Forelimb muscle (tissue), 1 donor: ENCODE results near the gene KIF5C. TPM values are rescaled to one million over a fixed set of nuclear protein-coding genes. Genes with fewer than 3 reads are reported as not detected.
A peak's percentile ranks its signal among the peaks of the same experiment; 100 is the strongest.

Experiments
- DNase-seq: peaks from one replicate; pipeline ENCODE4 v3.0.0-alpha.2; 2013; ENCODE audit warnings: low read depth
- polyA plus RNA-seq: library from polyadenylated mRNA; unstranded; fragments of 120-200 nt; gene quantifications from one replicate; pipeline ENCODE4 v1.2.1, GENCODE V29; 2013; ENCODE audit not compliant: insufficient read length

KIF5C gene
- polyA plus RNA-seq, 1 donor = 1.6 TPM

DNA sequence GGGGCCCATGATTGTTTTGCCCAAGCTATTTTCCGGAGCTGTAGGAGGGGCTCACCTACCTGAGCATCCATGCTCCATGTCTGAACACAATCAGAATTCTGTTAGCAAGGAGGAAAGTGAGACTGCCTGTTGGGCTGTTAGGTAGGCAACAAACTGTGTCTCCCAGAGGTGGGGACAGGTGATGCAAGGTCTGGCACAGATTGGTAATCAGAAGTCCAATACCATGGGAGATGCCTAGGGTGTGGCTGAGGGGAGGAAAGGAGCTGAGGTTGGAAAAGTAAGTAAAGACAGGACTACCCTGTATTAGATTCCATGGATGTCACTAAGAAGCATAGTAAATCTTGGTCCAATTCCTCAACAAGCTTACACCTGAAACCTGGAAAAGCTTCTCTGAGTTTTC lies 166.5 kb downstream of the KIF5C start:
- DNase-seq = no peak

DNA sequence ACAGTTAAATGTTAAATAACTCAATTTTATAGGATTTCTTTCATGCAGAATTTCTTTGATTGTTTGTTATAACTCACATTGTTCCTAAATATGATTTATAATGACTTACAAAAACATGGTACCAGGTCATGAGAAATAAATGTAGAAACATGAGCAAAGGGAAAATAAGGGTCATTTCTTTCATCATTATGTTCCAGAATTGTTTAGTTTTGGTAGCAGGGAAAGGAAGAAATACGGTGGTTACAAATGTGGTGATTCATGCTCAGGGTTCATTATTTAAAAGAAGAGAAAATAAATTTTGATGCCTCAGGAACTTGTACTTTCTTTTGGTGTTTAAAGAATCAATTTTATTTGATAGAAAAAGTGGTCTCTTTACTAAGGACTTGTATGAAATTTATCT lies 167.9 kb downstream of the KIF5C start:
- DNase-seq = no peak

DNA sequence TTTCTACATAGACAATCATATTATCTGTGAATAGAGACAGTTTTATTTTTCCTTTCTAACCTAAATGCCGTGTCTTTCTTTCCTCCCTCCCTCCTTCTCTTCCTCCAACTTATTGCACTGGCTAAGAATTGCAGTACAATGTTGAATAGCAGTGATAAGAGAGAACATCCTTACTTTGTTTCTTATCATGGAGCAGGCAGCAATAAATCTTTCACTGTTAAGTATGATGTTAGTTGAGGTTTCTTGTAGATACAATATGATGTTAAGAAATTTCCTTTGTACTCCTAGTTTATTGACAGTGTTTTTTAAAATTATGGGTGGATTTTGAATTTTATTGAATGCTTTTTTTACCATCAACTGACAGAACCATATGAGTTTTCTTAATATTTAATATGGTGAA lies 169.5 kb downstream of the KIF5C start:
- no peak for DNase-seq

DNA sequence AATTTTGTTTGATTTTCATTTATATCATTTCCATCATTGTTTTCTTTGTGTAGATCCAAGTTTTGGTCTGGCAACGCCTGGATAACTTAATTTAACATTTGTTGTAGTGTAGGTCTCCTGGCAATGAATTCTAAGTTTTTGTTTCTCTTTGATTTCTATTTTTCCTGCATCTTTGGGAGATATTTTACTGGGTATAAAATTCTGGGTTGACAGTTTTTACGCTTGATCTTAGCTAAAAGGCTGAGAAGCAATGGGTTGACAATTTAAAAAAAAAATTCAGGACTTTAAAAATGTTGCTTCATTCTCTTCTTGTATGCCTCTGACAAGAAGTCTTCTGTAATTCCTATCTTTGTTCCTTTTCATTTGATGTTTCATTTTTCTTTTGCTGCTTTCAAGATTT lies 172.1 kb downstream of the KIF5C start:
- DNase-seq = no peak

DNA sequence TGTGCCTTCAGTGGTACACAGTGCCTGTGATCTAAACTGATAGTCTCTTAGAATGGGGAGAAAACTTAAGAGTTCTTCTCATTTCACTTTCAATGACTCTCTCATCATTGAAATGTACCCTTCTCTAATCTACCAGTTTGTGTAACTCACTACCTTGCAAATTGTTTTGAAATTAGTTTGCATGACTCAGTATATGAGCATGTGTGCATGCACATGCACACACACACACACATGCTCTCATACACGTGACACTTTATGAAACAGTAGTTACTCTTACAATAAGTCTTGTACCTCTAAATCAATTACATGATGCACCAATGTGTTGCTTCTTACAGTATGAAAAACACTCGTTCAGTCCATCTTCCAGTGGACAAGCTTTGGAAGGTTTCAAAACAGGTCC lies 174.1 kb downstream of the KIF5C start:
- no peak for DNase-seq

DNA sequence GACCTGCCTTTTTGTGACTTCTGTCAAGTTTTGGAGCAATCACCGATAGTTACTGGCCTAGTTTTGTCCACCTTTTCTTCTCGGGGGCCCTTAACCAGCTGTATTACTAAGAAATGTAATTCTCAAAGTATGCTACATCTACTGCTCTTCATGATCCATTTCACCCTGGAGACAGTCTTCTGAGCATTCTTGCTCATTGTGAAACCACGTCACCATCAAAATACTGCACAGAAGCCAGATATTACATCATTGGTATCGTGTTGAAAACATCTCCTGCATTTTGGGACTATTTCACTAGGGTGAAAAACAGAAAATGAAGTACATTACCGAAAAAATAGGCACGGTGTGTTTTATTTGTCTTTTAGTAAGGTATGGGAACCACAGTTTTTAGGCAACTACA lies 175.2 kb downstream of the KIF5C start:
- DNase-seq = peak; percentile 46

DNA sequence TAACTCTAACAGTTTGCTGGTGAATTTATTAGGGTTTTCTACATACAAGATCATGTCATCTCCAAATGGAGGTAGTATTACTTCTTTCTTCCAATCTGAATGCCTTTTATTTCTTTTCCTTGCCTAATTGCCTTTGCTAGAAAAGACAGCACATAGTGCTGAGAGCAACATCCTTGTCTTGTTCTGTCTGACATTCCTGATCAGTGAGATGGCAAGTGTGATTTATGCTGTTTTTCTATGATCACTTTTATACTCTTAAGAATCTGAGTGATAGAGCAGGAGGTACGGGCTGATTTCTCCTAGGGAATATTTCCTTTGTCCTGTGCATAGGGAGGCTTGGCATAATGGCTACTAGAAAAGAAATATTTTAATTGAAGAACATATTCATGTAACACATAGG lies 180.7 kb downstream of the KIF5C start:
- no peak for DNase-seq

DNA sequence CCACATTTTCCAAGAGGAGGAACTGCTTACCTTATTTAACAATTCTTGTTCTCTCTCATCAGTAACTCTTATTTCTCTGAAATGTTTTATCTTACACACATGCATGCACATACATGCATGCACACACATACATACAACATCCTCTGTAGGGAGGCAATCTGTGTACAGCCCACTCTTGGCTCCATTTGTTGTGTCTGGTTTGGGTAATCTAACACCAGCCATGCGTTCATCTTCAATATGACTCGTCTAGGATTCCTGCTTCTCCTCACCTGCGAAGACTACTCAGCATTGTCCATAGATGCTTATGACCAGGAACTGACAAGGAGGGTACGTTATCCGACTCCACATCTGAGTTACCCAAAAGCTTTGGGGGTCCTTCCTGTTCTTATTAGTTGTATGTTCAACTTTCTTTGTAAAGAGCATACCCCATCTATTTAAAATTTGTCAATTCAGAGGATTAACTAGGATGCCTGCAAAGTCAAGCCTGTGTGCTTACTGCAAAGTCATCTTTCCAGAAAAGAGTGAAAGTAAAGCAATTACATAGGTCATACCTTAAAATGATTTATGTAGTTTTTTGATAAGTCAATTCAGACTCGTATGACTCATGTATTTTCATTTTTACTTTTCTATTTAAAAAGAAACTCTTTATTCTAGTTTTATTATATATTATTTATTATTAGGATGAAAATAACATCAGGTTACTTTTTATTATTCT lies 181.7 kb downstream of the KIF5C start:
- DNase-seq = no peak

DNA sequence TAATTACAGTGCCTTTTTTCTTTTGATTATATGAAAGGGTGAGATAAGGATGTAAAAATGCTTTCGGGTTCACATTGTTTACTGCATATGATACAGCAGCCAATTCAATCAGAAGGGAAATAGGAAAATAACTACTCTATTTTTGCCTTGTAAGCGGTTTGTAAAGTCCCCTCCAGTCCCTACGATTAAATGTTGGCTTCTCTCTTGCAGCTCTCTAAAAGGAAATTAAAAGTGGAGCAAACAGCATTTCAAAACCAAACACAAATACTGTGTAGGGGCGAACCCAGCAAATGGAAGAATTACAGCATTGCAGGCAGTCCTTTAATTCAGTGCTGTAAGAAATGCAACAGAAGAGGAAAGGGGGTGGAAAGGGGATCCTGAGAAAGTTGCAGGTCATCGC lies 182.4 kb downstream of the KIF5C start:
- DNase-seq = no peak

DNA sequence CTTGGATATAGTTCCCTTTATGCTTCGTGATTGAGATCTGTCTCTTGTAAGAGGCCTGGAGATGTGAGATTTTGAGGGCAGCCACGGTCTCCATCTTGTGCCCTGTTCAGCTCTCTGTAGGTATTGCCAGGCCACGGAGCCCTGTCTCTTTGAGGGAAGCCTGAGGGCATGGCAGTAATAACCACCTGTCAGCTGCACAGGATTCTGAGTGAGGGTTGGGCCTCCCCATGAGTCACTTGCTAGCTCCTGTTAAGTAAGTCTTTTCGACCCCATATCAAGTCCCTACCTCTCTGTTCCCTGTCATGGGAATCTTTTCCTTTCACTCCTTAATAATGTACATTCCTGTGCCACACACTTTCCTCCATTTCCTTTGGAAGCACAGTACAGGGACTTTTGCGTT lies 183.9 kb downstream of the KIF5C start:
- DNase-seq = no peak

DNA sequence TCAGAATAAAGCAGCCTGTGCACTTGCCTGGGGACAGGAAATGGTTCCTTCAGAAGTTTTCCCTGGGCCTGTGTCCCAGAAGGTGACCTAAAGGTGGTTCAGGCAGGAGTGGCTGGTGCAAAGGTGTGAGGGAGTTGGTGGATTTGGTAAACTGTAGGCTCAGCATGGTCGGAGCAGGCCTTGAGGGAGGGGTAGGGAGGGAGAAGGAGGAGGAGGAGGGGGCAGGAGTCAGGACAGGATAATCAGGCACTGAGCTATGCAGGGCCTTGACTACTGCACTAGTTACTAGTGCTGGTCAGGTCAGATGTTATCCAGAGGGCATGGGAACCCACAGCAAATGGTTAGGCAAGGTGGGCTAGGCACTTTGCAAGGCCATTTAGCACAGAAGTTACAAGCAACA lies 184.8 kb downstream of the KIF5C start:
- DNase-seq = no peak

DNA sequence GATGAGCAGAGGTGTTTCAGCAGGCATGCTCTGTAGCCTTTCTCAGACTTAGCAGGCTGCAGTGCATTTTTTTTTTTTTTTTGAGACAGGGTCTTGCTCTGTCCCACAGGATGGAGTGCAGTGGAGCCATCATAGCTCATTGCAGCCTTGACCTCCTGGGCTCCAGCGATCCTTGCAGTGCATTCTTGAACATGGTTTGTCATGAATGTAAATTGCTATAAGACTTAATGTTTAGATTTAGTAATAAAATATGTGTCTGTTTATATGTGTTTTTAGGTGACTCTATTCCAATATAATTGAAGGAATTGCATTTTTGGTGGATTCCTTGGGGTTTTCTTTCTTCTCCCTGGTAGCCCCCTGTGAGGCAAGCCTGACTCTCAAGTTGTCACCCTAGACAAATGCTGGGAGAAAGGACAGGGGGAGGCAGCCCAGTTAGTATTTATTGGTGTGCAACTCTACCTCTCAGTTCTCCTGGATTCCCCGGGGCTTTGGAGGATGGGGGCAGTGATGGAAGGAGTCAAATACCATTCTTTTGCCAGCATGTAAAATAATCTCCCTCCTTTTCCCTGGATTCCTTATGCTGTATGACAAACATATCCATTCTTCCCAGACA lies 186.2 kb downstream of the KIF5C start:
- DNase-seq = no peak

DNA sequence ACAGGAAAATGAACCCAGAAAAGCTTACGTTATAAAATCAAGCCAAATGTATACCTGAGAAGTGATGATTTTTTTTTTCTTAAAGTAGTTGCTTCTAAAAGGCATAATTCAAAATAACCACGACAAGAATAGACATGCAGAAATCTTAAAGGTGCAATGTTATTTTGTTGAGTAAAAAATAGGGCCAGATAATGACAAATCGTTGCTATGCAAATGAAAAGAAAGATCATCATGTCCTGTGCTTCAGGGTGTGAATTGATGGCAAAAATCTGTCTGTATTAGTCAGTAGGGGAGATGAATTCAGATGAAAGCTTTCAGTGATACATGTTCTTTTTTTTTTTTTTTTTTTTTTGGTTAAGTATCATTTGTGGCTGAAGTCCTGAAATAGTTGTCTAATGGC lies 187.5 kb downstream of the KIF5C start:
- no peak for DNase-seq

DNA sequence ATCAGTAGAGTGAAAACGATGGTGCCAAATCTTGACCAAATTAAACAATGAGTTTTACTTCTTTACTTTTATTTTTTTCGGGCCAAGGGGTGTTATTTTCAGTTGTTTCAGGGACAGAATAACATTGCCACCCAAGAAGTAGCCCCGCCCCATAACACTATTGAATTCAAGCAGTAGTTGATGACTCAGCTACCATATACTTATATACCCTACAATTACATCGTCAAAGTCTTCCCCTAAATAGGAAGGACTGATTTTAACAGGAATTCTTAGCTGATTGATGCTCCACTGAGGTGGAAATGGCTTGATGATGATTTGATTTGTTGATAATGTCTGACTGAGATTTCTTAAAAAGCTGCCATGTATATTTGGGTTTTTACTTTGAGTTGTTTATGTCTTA lies 188.2 kb downstream of the KIF5C start:
- no peak for DNase-seq

DNA sequence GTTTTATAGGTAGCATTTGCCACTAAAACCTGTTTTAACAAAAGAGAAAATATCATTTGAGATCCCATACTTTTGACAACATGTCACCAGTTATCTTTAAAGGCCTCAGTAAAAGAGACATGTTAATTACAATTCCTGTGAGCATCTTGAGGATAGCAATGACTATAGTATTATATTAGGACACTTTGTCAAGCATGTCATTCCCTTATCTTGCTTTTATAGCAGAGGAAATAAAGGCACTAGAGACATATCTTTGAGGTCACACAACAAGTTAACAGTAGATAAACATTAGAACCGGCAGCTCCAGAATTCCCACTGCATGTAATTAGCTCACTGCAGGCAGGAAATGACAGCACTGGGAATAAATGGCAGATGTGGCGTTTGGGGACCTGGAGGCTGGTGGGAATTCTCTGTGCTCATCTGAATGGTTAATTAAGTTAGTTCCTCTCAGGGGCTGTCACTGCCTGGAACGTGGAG lies 189.4 kb downstream of the KIF5C start:
- DNase-seq = no peak

DNA sequence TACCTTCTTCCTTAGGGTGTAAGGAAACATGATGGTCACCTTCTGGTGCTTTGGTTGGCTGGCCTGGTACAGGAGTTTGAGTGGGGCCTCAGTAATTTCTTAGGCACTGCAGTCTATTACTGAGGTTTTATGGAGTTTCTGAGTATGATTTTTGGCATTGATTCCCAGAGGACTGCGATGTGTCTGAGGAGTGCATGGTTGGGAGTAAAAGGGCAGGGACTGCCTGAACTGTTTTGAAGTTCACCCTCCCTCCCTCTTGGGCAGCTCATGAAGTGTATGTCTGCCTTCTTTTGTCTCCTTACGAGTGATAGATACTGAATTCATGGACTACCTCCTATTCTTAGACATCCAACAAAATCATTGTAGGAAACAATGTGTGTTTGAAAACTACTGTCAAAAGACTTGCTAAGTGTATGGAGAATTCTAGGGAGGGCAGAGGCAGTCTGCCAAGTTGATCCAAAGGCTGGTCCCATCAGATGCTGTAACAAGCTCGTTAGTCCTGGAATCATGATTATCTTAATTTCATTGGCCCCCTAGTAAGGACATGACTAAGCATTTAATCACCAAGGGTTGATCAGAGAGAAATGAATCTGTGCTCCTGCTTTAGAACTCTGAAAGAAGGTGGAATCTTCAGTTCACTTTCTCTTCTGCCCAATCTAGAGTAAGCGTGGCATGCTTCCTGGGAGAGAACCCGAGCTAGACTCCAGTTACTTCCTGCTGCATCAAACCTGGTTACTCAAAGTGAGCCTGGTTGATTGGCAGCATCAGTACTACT lies 190.0 kb downstream of the KIF5C start:
- no peak for DNase-seq

DNA sequence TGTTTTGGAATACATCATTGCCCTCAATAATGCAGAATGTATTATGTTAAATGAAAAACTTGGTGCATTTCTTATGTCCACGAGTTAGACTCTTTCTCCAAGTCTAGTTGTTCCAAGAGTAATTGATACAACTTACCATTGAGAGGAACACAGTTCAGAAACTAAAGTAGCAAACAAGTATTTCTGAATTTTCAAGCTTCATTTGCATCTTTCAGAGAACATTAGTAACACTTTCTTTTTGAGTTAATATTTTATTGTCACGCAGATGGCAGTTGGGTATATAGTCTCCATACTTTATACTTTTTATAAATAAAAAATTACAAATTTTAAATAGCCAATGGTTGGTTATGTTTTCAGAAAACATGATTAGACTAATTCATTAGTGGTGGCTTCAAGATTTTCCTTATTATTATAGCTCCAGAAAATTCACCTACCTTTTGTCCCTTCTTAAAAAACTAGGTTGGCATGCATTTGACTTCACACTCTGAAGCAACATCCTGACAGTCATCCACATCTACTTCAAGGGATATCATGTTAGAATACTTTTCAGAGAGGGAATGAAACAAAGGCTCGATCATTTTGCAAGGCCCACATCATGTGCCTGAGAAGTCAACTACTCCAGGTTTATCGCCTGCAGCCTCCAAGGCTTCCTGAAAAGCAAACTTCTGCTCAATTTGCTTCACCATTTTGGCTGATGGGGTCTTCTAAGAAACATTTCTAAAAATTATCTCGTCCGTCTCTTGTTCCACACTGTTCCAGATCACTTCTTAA lies 193.4 kb downstream of the KIF5C start:
- DNase-seq = no peak

DNA sequence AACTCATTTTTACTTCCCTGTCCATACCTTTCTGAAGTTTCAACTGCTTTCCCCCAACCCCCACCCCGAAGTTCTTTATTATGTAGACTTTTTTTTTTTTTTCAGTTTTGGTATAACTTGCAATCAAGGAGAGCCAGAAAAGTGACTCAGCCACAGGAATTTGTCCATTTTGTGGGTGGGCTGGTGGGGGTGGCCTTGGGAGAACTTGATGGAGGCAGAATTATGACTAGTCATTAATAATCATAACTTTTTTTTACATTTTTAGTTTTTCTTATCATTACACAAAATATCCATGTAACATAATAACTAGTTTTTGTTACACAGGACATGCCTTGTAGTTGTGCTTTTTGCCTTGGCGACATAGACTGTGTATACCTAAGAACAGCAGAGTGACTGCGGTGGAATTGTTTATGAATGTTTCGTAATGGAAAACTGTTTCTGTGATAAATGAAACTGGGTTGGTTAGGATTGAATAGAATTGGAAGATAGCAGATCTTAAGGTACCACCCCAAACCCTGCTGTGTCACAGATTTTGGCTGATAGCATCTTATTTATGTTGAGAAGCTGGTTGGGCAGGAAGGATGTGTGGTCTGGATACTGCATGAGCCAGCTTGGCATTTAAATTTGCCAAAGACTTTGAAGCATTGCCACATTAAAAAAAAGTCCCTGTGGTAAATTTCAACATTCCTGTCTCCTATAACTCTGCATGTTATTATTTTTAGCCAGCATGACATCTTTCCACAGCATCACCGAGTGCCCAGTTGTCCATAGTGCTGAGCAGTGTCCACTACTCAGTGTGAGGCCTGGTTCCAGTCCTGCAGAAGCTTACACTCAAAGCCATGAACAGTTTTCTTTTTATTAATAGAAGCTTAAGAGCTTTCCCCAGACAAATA lies 194.2 kb downstream of the KIF5C start:
- no peak for DNase-seq

DNA sequence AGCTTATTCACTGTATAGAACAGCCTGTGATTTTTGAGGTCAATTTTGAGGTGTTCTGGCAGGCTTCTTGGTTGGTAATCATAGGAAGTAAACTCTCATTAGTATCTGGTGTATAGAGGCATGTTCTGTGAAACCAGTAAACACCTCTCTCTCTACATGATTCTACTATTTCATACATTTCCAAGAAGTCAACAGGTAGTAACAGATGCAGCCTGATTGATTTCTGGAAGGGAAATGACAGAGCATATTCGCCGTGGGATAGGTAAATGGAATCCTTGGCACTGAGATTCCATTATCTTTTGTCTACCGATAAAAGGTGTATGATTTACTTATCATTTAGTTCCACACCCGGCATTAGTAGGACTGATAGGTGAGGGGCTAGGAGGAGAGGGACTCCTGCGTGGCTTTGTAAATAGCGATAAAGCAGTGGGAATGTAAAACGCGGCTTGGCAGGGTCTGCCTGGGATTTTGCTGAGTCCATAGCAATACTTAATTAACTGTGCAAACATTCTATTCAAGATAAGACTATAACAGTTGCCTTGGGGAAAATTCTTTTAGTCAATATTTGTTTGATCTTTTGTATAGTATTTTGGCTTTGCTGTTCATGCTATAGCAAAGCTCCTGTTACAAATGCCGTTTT lies 195.8 kb downstream of the KIF5C start:
- no peak for DNase-seq

DNA sequence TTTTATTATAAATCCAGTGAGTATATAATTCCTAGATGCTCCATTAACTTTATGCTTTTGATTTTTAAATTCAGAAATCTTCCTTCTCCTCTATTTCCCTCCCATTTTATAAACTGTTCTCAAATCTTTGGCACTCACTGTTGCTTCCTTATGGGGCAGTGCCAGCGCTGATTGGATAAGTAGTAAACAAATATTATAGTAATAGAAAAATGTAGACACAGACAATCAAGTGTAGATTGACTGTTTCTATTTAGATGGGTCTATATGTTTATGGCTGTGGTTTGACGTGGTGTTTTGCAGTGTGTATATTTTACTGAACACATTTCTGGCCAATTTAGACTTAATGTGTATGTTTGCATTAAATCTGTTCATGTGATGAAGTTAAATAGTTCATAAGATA lies 200.1 kb downstream of the KIF5C start:
- DNase-seq = no peak

DNA sequence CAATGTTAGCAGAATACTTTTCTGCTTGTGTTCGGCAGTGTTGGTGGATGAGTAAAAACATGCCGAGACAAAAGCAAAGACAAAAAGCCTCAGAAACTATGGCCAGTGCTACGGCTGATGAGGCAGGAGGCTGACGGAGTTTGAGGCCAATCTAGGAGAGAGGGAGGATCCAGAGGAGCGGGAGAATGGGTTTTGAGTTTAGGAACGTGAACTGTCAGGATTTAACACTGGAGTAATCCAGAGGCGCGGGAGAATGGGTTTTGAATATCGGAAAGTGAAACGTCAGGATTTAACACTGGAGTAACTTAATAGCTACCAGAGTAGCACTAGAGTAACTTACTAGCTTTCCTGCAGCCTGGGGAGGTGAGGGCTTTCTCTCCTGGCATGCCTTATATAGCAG lies 200.8 kb downstream of the KIF5C start:
- peak; percentile 24 for DNase-seq
